GM12878 (cell line): ENCODE data around the gene CD48. TPM values are rescaled to one million over a fixed set of nuclear protein-coding genes. Genes with fewer than 3 reads are reported as not detected.

Experiments
- ATF7 ChIP-seq: fragments of 450-650 bp; IDR thresholded peaks from 2 replicates; pipeline ENCODE4 v1.6.1; 2016; ENCODE audit warnings: low read depth, mild to moderate bottlenecking
- EED ChIP-seq: sonication (generic); IDR thresholded peaks from 2 replicates; pipeline ENCODE4 v1.6.1; 2016; ENCODE audit warnings: antibody characterized with exemption, low read depth
- EP300 ChIP-seq, 2 experiments: fragments of 150-350 bp in 1 of 2; IDR thresholded peaks; 2 replicates each; pipeline ENCODE4 v1.6.1; 2011 to 2012; ENCODE audit warnings: low read depth in 2 of 2, low read length in 2 of 2, borderline replicate concordance in 1 of 2, improper control_type of control experiment in 1 of 2, inconsistent platforms in 1 of 2; ENCODE audit not compliant: control insufficient read depth in 1 of 2
- ETV6 ChIP-seq, 2 experiments: fragments of 450-650 bp in 1 of 2; IDR thresholded peaks in 1 of 2; conservative IDR thresholded peaks in 1 of 2; 2 replicates each; pipeline ENCODE4 v1.6.1; 2014; ENCODE audit warnings: antibody characterized with exemption in 1 of 2, borderline replicate concordance in 1 of 2, low read depth in 1 of 2, mild to moderate bottlenecking in 1 of 2, moderate library complexity in 1 of 2
- IKZF2 ChIP-seq, 2 experiments: fragments of 450-650 bp; IDR thresholded peaks; 2 replicates each; pipeline ENCODE4 v1.6.1; 2017; ENCODE audit warnings: mild to moderate bottlenecking in 2 of 2, moderate library complexity in 2 of 2
- NBN ChIP-seq: fragments of 450-650 bp; IDR thresholded peaks from 2 replicates; pipeline ENCODE4 v1.6.1; 2016
- NFIC ChIP-seq: IDR thresholded peaks from 2 replicates; pipeline ENCODE4 v1.6.1; 2012; ENCODE audit warnings: low read depth, mild to moderate bottlenecking, inconsistent platforms, low read length, moderate library complexity
- POLR2A ChIP-seq: IDR thresholded peaks from 2 replicates; pipeline ENCODE4 v1.6.1; 2011; ENCODE audit warnings: low read depth, mild to moderate bottlenecking, low read length
- POLR2AphosphoS2 ChIP-seq: IDR thresholded peaks from 2 replicates; pipeline ENCODE4 v1.6.1; 2011; ENCODE audit warnings: low read depth, mild to moderate bottlenecking, low read length, improper control_type of control experiment, moderate library complexity
- POLR2AphosphoS5 ChIP-seq: IDR thresholded peaks from 2 replicates; pipeline ENCODE4 v1.6.1; 2011; ENCODE audit warnings: mild to moderate bottlenecking, low read length, inconsistent platforms
- RAD21 ChIP-seq: IDR thresholded peaks from 2 replicates; pipeline ENCODE4 v1.6.1; 2011; ENCODE audit warnings: mild to moderate bottlenecking, low read depth, low read length, moderate library complexity; ENCODE audit not compliant: insufficient read depth
- RUNX3 ChIP-seq: IDR thresholded peaks from 2 replicates; pipeline ENCODE4 v1.6.1; 2012; ENCODE audit warnings: low read length, inconsistent platforms
- SMARCA5 ChIP-seq: fragments of 450-650 bp; IDR thresholded peaks from 2 replicates; pipeline ENCODE4 v1.6.1; 2017; ENCODE audit warnings: mild to moderate bottlenecking
- TAF1 ChIP-seq: IDR thresholded peaks from 2 replicates; pipeline ENCODE4 v1.6.1; 2011; ENCODE audit warnings: mild to moderate bottlenecking, low read depth, low read length, borderline replicate concordance
- YY1 ChIP-seq: IDR thresholded peaks from 2 replicates; pipeline ENCODE4 v1.6.1; 2011; ENCODE audit warnings: low read depth, mild to moderate bottlenecking, low read length
- polyA plus RNA-seq, 11 experiments: library from polyadenylated mRNA; depleted of rRNA in 4 of 11; unstranded in 6 of 11; stranded (reverse) in 5 of 11; fragments of >200 nt; fragmentation: Nextera tagmentation in 4 of 11; fragmentation: Illumina TruSeq in 1 of 11; extraction: Ambion mirVana in 4 of 11; extraction: Trizol in 1 of 11; gene quantifications; 1 replicate in 1 of 11; 2 replicates in 10 of 11; pipeline versions ENCODE4 v1.2.1 to v1.2.3, GENCODE V29; 2011 to 2016; ENCODE audit warnings: inconsistent platforms in 2 of 11, missing spikeins in 2 of 11, low read depth in 1 of 11
- total RNA-seq, 4 experiments: library from RNA; depleted of rRNA in 3 of 4; stranded (reverse); fragments of >200 nt in 3 of 4; fragmentation: Illumina TruSeq in 1 of 4; extraction: Trizol in 1 of 4; gene quantifications; 2 replicates each; pipeline versions ENCODE4 v1.2.1 to v1.2.3, GENCODE V29; 2013 to 2021
- TF ChIP-seq, protein P1 (sequence below): fragments of 450-650 bp; IDR thresholded peaks from 2 replicates; pipeline ENCODE4 v1.6.1; 2017; ENCODE audit warnings: mild to moderate bottlenecking, moderate library complexity
- TF ChIP-seq, protein P2 (sequence below): fragments of 450-650 bp; IDR thresholded peaks from 2 replicates; pipeline ENCODE4 v1.6.1; 2016; ENCODE audit warnings: mild to moderate bottlenecking
- TF ChIP-seq, protein P3 (sequence below): fragments of 450-650 bp; IDR thresholded peaks from 2 replicates; pipeline ENCODE4 v1.6.1; 2017; ENCODE audit warnings: low read depth, mild to moderate bottlenecking, moderate library complexity
- TF ChIP-seq, protein P4 (sequence below): IDR thresholded peaks from 2 replicates; pipeline ENCODE4 v1.6.1; 2011; ENCODE audit warnings: low read depth, low read length, improper control_type of control experiment, borderline replicate concordance

Gene CD48
- total and polyA plus RNA-seq, 10 of the 15 experiments (the other 5 are each of a cell fraction or from before 2014, with no cell fraction given), result 302 to 1,315 (median 430) TPM

DNA sequence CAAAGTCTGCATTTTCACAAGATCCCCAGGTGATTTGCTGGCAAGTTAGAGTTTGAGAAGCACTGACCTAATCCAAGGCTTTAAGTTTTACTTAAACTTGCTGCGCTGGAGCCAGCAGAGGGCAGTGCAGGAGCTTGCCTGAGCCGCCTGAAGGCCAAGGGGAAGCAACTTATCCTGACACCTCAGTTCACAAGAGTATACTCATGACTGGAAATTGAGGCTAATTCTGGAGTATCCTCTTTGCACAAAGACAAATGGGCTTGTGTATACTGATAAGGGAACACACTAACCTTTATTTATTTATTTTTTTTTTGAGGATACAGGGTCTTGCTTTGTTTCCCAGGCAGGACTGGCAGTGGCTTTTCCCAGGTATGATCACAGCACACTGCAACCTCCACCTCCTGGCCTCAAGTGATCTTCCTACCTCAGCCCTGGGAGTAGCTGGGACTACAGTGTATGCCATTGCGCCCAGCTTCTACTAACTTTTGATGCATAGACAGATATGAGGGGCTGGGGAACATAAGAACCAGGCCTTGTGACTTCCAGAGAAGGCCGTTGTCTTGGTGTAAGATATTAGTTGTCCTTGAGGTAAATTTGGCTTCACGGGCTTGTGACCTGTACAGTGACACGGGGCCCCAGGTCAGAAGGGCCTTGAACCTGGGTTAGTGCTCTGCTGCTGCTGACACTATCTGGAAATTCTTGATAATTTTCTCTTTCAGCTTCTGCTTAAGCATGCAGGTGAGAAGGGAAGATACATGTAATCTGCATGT, 35.8 kb downstream of the CD48 start (continued):
- TF ChIP-seq, protein P1, sequence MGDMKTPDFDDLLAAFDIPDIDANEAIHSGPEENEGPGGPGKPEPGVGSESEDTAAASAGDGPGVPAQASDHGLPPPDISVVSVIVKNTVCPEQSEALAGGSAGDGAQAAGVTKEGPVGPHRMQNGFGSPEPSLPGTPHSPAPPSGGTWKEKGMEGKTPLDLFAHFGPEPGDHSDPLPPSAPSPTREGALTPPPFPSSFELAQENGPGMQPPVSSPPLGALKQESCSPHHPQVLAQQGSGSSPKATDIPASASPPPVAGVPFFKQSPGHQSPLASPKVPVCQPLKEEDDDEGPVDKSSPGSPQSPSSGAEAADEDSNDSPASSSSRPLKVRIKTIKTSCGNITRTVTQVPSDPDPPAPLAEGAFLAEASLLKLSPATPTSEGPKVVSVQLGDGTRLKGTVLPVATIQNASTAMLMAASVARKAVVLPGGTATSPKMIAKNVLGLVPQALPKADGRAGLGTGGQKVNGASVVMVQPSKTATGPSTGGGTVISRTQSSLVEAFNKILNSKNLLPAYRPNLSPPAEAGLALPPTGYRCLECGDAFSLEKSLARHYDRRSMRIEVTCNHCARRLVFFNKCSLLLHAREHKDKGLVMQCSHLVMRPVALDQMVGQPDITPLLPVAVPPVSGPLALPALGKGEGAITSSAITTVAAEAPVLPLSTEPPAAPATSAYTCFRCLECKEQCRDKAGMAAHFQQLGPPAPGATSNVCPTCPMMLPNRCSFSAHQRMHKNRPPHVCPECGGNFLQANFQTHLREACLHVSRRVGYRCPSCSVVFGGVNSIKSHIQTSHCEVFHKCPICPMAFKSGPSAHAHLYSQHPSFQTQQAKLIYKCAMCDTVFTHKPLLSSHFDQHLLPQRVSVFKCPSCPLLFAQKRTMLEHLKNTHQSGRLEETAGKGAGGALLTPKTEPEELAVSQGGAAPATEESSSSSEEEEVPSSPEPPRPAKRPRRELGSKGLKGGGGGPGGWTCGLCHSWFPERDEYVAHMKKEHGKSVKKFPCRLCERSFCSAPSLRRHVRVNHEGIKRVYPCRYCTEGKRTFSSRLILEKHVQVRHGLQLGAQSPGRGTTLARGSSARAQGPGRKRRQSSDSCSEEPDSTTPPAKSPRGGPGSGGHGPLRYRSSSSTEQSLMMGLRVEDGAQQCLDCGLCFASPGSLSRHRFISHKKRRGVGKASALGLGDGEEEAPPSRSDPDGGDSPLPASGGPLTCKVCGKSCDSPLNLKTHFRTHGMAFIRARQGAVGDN, result peak; percentile 53
- TF ChIP-seq YY1 (peak; percentile 64; the same call in 1 of the 2 replicates), EP300 (IDR thresholded peaks at IDR 0.05; ENCODE audit: borderline replicate concordance in 1 of 2, control insufficient read depth in 1 of 2, low read depth in 2 of 2, low read length in 2 of 2) (peak in 1 of 2 experiments; percentile 10; a peak in 1 of 4 replicates), IKZF2 (IDR thresholded peaks at IDR 0.05) (no peak; a peak in 1 of 4 replicates), EED (peak; percentile 57; the same call in 1 of the 2 replicates), RAD21 (peak; percentile 87), POLR2AphosphoS2 (peak; percentile 72), POLR2AphosphoS5 (peak; percentile 43; the same call in 1 of the 2 replicates), TAF1 (no peak), NFIC (0 out of 2 replicates have a peak, but pooled peaks have one; percentile 15), NBN (peak; percentile 48), SMARCA5 (peak; percentile 65; the same call in 1 of the 2 replicates), ETV6 (conservative IDR thresholded peaks at IDR 0.05 in 1 of 2, IDR thresholded peaks at IDR 0.05 in 1 of 2; ENCODE audit: borderline replicate concordance in 1 of 2, low read depth in 1 of 2) (peak in 1 of 2 experiments; percentile 26; a peak in 1 of 4 replicates), ATF7 (0 out of 2 replicates have a peak, but pooled peaks have one; percentile 32), POLR2A (peak; percentile 31; the same call in 1 of the 2 replicates), RUNX3 (0 out of 2 replicates have a peak, but pooled peaks have one; percentile 5)
- TF ChIP-seq, protein P2, sequence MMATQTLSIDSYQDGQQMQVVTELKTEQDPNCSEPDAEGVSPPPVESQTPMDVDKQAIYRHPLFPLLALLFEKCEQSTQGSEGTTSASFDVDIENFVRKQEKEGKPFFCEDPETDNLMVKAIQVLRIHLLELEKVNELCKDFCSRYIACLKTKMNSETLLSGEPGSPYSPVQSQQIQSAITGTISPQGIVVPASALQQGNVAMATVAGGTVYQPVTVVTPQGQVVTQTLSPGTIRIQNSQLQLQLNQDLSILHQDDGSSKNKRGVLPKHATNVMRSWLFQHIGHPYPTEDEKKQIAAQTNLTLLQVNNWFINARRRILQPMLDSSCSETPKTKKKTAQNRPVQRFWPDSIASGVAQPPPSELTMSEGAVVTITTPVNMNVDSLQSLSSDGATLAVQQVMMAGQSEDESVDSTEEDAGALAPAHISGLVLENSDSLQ, result 0 out of 2 replicates have a peak, but pooled peaks have one; percentile 13
- TF ChIP-seq, protein P3, sequence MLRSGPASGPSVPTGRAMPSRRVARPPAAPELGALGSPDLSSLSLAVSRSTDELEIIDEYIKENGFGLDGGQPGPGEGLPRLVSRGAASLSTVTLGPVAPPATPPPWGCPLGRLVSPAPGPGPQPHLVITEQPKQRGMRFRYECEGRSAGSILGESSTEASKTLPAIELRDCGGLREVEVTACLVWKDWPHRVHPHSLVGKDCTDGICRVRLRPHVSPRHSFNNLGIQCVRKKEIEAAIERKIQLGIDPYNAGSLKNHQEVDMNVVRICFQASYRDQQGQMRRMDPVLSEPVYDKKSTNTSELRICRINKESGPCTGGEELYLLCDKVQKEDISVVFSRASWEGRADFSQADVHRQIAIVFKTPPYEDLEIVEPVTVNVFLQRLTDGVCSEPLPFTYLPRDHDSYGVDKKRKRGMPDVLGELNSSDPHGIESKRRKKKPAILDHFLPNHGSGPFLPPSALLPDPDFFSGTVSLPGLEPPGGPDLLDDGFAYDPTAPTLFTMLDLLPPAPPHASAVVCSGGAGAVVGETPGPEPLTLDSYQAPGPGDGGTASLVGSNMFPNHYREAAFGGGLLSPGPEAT, result peak; percentile 47
- TF ChIP-seq, protein P4, sequence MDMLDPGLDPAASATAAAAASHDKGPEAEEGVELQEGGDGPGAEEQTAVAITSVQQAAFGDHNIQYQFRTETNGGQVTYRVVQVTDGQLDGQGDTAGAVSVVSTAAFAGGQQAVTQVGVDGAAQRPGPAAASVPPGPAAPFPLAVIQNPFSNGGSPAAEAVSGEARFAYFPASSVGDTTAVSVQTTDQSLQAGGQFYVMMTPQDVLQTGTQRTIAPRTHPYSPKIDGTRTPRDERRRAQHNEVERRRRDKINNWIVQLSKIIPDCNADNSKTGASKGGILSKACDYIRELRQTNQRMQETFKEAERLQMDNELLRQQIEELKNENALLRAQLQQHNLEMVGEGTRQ, result no peak
